Measurements from ENCODE around the gene AHCYL2. TPM values are rescaled to one million over a fixed set of nuclear protein-coding genes. Genes with fewer than 3 reads are reported as not detected.
"Not testable (repeated sequence)": the region's sequence is repeated elsewhere in the genome, so short reads cannot be mapped to it uniquely, and the experiment has no call there.

Gene AHCYL2
- total RNA-seq, 1 experiment from 2014 or later: 25.6 TPM

- ChIA-PET CTCF (no interaction called here), POLR2A (no interaction called here)
- Mint-ChIP-seq H3K4me1 (peaks cover 9% of the 10 kb centered on the region; the same call in 1 of the 2 replicates), H3K36me3 (peaks cover 7% of the 10 kb centered on the region), H3K4me3 (no peak overlapping the region), H3K27ac (no peak overlapping the region), H3K9me3 (no peaks in the 10 kb centered on the region), H3K27me3 (ENCODE audit: low read depth) (peaks cover 15% of the 10 kb centered on the region)
- TF ChIP-seq ZNF263 (CRISPR knock-in tag; IDR thresholded peaks at IDR 0.05; ENCODE audit: low read depth) (no peak), ZNF121 (CRISPR knock-in tag; IDR thresholded peaks at IDR 0.05) (no peak), NFATC4 (CRISPR knock-in tag; IDR thresholded peaks at IDR 0.05) (no peak), TCF7 (CRISPR knock-in tag; IDR thresholded peaks at IDR 0.05; ENCODE audit: low read depth) (no peak), NR1H2 (CRISPR knock-in tag; IDR thresholded peaks at IDR 0.05) (no peak), IRF2 (CRISPR knock-in tag; IDR thresholded peaks at IDR 0.05; ENCODE audit: borderline replicate concordance, low read depth) (no peak)
- ATAC-seq (no peak), DNase-seq (ENCODE audit: low spot score) (no peak)
These were observed 215.3 kb downstream of the AHCYL2 start for GRCh38 chr7:129439963-129440625.

GRCh38 chr7:129443612-129444011 is 218.8 kb downstream of the AHCYL2 start:
- ChIA-PET POLR2A (no interaction called here), CTCF (interaction anchor here (0.9 to 1.4 kb wide), 5 partner anchors 10 to 225 kb away, joined by 3 to 6 read pairs (median 4); partner anchors contain the start of gene STRIP2)
- H3K27ac Mint-ChIP-seq: no peak overlapping the region
- peaks cover 38% of the 10 kb centered on the region for H3K36me3 Mint-ChIP-seq
- no peak overlapping the region for H3K4me3 Mint-ChIP-seq
- no peaks in the 10 kb centered on the region for H3K4me1 Mint-ChIP-seq
- ATAC-seq (no peak), DNase-seq (ENCODE audit: low spot score) (no peak)
- H3K9me3 Mint-ChIP-seq: peaks cover 3% of the 10 kb centered on the region
- TF ChIP-seq RORB (CRISPR knock-in tag; IDR thresholded peaks at IDR 0.05): no peak
- TF ChIP-seq FOXJ3 (CRISPR knock-in tag; IDR thresholded peaks at IDR 0.05; ENCODE audit: borderline replicate concordance): no peak
- H3K27me3 Mint-ChIP-seq (ENCODE audit: low read depth): no peaks in the 10 kb centered on the region

- H3K4me3 Mint-ChIP-seq; H3K27ac Mint-ChIP-seq; H3K27me3 Mint-ChIP-seq (ENCODE audit: low read depth); H3K4me1 Mint-ChIP-seq; CTCF ChIA-PET; ATAC-seq; POLR2A ChIA-PET; DNase-seq (ENCODE audit: low spot score): not testable (repeated sequence)
- peaks cover 10% of the 10 kb centered on the region for H3K9me3 Mint-ChIP-seq
- peaks cover 48% of the 10 kb centered on the region for H3K36me3 Mint-ChIP-seq
These were observed 219.9 kb downstream of the AHCYL2 start for GRCh38 chr7:129444776-129445175.

- H3K27me3 Mint-ChIP-seq (ENCODE audit: low read depth); POLR2A ChIA-PET; H3K27ac Mint-ChIP-seq; DNase-seq (ENCODE audit: low spot score); ATAC-seq; H3K4me3 Mint-ChIP-seq; H3K4me1 Mint-ChIP-seq; CTCF ChIA-PET: not testable (repeated sequence)
- Mint-ChIP-seq H3K36me3 (peaks cover 55% of the 10 kb centered on the region), H3K9me3 (peaks cover 10% of the 10 kb centered on the region)
These were observed 222.1 kb downstream of the AHCYL2 start for GRCh38 chr7:129446925-129447324.

- H3K4me1 Mint-ChIP-seq; ATAC-seq; H3K4me3 Mint-ChIP-seq; H3K27ac Mint-ChIP-seq; DNase-seq (ENCODE audit: low spot score); POLR2A ChIA-PET; H3K27me3 Mint-ChIP-seq (ENCODE audit: low read depth): not testable (repeated sequence)
- CTCF ChIA-PET: interaction anchor here (1.1 kb wide), 1 partner anchor 72 kb away, joined by 3 read pairs; no protein-coding TSS in a partner anchor
- peaks cover 10% of the 10 kb centered on the region for H3K9me3 Mint-ChIP-seq
- H3K36me3 Mint-ChIP-seq: peaks cover 55% of the 10 kb centered on the region
These were observed 222.6 kb downstream of the AHCYL2 start for GRCh38 chr7:129447445-129447844.

- CTCF ChIA-PET: interaction anchor here (1.1 kb wide), 1 partner anchor 73 kb away, joined by 3 read pairs; no protein-coding TSS in a partner anchor
- H3K27ac Mint-ChIP-seq; H3K4me3 Mint-ChIP-seq; POLR2A ChIA-PET; DNase-seq (ENCODE audit: low spot score); ATAC-seq; H3K27me3 Mint-ChIP-seq (ENCODE audit: low read depth); H3K4me1 Mint-ChIP-seq: not testable (repeated sequence)
- Mint-ChIP-seq H3K36me3 (peaks cover 55% of the 10 kb centered on the region), H3K9me3 (peaks cover 10% of the 10 kb centered on the region)
These were observed 223.8 kb downstream of the AHCYL2 start for GRCh38 chr7:129448608-129449007.

- H3K27me3 Mint-ChIP-seq (ENCODE audit: low read depth): no peaks in the 10 kb centered on the region
- ChIA-PET CTCF (no interaction called here), POLR2A (interaction anchor here (0.8 kb wide), 1 partner anchor 69 kb away, joined by 10 read pairs; no protein-coding TSS in a partner anchor)
- no peak for ATAC-seq
- no peaks in the 10 kb centered on the region for H3K4me1 Mint-ChIP-seq
- DNase-seq (ENCODE audit: low spot score): no peak
- no peak overlapping the region for H3K27ac Mint-ChIP-seq
- TF ChIP-seq CDX4 (CRISPR knock-in tag; IDR thresholded peaks at IDR 0.05; ENCODE audit: borderline replicate concordance): no peak
- no peak for TF ChIP-seq ZMAT4 (CRISPR knock-in tag; IDR thresholded peaks at IDR 0.05)
- TF ChIP-seq MYBL2 (CRISPR knock-in tag; IDR thresholded peaks at IDR 0.05): no peak
- TF ChIP-seq ZBTB21 (CRISPR knock-in tag; IDR thresholded peaks at IDR 0.05; ENCODE audit: borderline replicate concordance): no peak
- TF ChIP-seq SOX15 (CRISPR knock-in tag; IDR thresholded peaks at IDR 0.05): no peak
- no peak for TF ChIP-seq ZNF423 (CRISPR knock-in tag; IDR thresholded peaks at IDR 0.05)
- no peak for TF ChIP-seq FOXJ3 (CRISPR knock-in tag; IDR thresholded peaks at IDR 0.05; ENCODE audit: borderline replicate concordance)
- TF ChIP-seq ZBTB43 (CRISPR knock-in tag; IDR thresholded peaks at IDR 0.05): no peak
- peaks cover 10% of the 10 kb centered on the region for H3K9me3 Mint-ChIP-seq
- no peak overlapping the region for H3K4me3 Mint-ChIP-seq
- peaks cover 50% of the 10 kb centered on the region for H3K36me3 Mint-ChIP-seq
These were observed 225.5 kb downstream of the AHCYL2 start for GRCh38 chr7:129450295-129450694.
